Left colon (tissue), 2 donors: Measurements from ENCODE around the gene NQO2. TPM values are rescaled to one million over a fixed set of nuclear protein-coding genes. Genes with fewer than 3 reads are reported as not detected.
"Not testable (repeated sequence)": the region's sequence is repeated elsewhere in the genome, so short reads cannot be mapped to it uniquely, and the experiment has no call there.

Experiments used
- ATAC-seq: fragments of 200-7000 bp; cut with Tn5 transposase; one replicate; pipeline ENCODE4 v1.9.1; 2020; ENCODE audit warnings: mild to moderate bottlenecking, moderate library complexity
- DNase-seq, 2 donors: peaks; one replicate each; pipeline ENCODE4 v3.0.0-alpha.2; 2020
- intact Hi-C, 2 donors: fragments of 100-400 bp; cut with DNase I in 1 of 2; cut with micrococcal nuclease in 1 of 2; formaldehyde crosslinking; loops; one replicate each; pipeline versions ENCODE4 v1.11.2 to v1.14.0; 2022; cut with DNase I, micrococcal nuclease
- total RNA-seq, 2 donors: library from RNA; stranded (reverse); fragmentation: NEBNext Ultra II Directional; extraction: Animal tissue kit (Norgen Biotek cat#: 25700); gene quantifications; one replicate each; pipeline ENCODE4 v1.2.1, GENCODE V29; 2021
- donor health status: DM: no; HTN: no; CAD: no.
- donor health status: DM: yes; HTN: yes; CAD: no.

NQO2 gene
- total RNA-seq, 2 donors from 2014 or later, result 10.0 to 12.2 TPM

GRCh38 chr6:2984738-2985406 is 14.8 kb upstream of the NQO2 start:
- ATAC-seq, result peak; percentile 5
- DNase-seq, result peak; percentile 59 to 64
- intact Hi-C loops, result loop anchor here in 1 of 2 donors (5.0 kb wide), 1 partner anchor 33 kb away; no protein-coding TSS in a partner anchor

DNA sequence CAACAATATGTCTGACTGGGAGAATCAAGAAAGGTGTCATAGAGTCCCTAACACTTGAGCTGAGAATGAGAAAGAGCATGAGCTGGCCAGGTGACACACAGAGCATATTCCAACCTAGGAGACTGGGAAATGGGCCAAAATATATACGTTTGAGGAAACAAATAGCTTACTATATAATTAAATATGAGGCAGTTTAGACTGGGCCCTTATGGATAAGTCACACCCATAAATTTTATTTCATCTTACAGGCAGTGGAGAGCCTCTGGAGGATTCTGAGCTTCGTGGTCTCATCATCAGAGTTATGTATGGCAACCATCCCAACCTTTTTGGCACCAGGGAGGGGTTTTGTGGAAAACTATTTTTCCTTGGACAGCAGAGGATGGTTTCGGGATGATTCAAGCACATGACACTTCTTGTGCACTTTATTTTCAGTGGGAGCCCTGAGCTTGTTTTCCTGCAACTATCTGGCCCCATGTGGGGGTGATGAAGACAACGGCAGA is 12.9 kb upstream of the NQO2 start:
- DNase-seq, result no peak
- ATAC-seq, result peak; percentile 29
- intact Hi-C loops, result loop anchor here in 1 of 2 donors (5.0 kb wide), 1 partner anchor 34 kb away; no protein-coding TSS in a partner anchor

DNA sequence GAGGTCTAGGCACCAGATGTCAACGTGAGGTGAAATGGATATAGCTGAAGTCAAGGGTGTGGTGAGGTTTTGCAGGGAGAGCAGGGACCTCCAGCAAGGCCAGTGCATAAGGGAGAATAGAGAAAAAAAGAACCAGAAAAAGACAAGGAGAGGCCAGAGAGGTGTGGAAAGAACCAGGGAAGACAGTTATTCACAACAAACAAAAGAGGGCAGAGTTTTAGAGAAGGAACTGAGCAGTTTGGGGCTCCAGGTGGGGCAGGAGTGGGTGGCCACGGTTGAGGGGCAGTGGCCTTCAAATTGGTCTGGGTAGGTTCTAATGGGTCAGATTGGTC is 11.6 kb upstream of the NQO2 start:
- intact Hi-C loops, result loop anchor here in 1 of 2 donors (5.0 kb wide), 1 partner anchor 36 kb away; no protein-coding TSS in a partner anchor
- DNase-seq, result no peak
- no peak for ATAC-seq

GRCh38 chr6:2988426-2989331 is 11.0 kb upstream of the NQO2 start:
- peak; percentile 89 to 93 for DNase-seq
- intact Hi-C loops, result loop anchor here in 1 of 2 donors (5.0 kb wide), 1 partner anchor 36 kb away; no protein-coding TSS in a partner anchor
- ATAC-seq, result peak; percentile 69

DNA sequence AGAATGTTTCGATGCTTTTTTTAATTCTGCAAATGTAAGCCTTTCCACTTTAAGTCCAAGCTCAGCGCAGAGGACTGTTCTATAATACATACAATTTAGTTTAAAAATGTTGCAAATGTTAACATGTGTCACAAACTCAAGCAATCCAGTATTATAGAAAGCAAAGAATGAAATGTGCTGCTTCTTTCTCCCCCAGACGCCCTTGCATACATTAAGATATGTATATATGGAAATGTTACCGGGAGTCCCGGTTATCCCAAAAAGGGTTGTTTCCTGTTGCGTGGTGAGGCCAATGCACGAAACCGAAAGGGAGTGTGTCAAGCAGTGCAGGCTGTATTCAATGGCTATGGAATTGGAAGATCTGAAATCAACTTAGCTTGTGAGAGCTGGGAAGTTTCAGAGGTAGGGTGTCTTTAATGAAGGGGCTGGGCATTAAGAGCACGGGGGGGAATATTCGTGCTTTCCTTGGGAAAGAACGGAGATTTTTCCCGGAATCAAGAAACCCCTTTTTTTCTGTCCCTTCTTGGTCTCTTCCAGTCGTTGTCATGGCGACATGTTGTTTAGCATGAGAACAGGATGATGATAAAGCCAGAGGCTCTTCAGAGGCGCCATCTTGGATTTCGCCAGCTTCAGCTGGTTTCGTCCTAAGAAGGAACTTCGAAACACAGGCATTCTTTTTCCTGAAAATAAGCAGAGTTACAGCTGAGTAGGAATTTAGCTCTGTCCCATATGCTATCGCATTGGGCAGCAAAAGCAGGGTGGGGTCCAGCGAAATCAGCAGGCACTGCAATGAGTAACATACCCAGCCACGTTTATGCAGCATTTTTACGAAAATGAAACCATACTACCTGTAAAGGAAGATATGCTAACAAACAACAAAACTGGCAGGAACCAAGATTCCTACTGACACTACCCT is 10.1 kb upstream of the NQO2 start:
- intact Hi-C loops, result loop anchor here in 1 of 2 donors (5.0 kb wide), 1 partner anchor 37 kb away; no protein-coding TSS in a partner anchor

DNA sequence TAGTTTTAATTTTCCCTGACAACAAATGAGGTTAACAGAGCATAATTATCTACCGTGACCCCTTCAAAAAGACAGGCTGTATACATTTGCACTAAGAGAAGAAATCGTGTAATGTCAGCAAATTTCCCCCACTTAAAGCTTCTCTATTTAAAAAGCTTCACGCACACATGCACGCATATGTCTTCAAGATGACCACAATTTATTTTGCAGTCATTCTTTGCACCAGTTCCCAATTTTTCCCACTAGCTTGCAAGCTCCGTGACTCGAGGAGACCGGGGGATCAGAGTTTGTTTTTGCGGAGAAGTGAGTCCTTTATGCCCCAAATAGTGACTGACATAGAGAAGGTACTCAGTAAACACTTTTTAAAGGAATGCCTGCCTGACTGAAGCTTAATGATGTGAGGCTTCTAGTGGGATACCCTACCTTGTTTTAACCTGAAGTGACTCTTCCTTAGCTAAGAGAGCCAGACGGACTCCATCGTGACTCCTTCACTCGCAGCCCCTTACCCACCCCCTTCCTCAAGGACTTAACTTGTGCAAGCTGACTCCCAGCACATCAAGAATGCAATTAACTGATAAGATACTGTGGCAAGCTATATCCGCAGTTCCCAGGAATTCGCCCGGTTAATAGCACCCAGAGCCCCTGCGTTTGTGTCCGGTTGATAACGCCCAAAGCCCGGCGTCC is 9.3 kb upstream of the NQO2 start:
- DNase-seq (peak in 1 of 2 donors; percentile 55), ATAC-seq (no peak)
- intact Hi-C loops, result no loop called here

More for the DNA sequence above, 10.1 kb upstream of the NQO2 start:
- ATAC-seq, result peak; percentile 60
- peak; percentile 86 to 93 for DNase-seq

DNA sequence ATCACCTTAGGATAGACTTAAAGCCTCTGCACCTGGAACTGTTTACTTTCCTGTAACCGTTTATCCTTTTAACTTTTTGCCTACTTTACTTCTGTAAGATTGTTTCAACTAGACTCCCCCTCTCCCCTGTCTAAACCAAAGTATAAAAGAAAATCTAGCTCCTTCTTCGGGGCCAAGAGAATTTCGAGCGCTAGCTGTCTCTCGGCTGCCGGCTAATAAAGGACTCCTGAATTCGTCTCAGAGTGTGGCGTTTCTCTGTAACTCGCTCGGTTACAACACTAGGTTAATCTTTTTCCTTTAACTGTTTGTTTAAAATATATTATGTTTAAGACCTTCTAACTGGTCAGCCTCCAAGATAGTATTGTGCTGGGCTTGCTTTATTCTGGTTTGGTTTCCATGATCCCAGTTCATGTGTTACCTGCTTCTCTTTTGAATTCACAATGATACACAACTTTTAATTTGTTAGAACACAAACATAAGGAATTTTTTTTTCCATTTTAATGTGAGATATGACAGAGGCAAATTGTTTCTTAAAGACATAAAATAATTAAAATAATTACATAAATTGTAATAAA is 8.7 kb upstream of the NQO2 start:
- DNase-seq (no peak), ATAC-seq (no peak)
- intact Hi-C loops, result no loop called here

- intact Hi-C loops, result no loop called here
- DNase-seq (no peak), ATAC-seq (no peak)
These were observed 7.2 kb upstream of the NQO2 start for GRCh38 chr6:2992330-2992979.

DNA sequence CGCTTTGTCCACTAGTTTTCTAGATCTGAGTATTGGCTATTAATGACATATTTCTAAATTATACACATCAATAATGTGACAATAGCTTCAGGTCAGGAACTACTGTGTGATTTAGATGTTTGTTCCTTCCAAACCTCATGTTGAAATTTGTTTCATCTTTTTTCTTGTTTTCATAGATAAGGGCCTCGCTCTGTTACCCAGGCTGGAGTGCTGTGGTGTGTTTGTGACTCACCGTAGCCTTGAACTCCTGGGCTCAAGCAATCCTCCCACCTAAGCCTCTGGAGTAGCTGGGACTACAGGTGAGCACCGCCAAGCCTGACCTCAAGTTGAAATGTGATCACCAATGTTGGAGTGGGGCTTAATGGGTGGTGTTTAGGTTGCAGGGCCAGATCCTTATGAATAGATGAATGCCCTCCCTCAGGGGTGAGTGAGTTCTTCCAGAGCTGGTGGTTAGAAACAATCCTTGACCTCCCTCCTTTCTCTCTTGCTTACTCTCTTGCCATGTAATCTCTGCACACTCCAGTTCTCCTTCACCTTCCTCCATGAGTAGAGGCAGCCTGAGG is 5.9 kb upstream of the NQO2 start:
- DNase-seq (no peak), ATAC-seq (no peak)
- intact Hi-C loops, result no loop called here

- ATAC-seq, result peak; percentile 64
- intact Hi-C loops, result loop anchor here (2.0 to 5.0 kb wide), 2 partner anchors 56 to 59 kb away; no protein-coding TSS in a partner anchor
- not testable (repeated sequence) for DNase-seq
These were observed 1.3 kb upstream of the NQO2 start for GRCh38 chr6:2998249-2998997.

DNA sequence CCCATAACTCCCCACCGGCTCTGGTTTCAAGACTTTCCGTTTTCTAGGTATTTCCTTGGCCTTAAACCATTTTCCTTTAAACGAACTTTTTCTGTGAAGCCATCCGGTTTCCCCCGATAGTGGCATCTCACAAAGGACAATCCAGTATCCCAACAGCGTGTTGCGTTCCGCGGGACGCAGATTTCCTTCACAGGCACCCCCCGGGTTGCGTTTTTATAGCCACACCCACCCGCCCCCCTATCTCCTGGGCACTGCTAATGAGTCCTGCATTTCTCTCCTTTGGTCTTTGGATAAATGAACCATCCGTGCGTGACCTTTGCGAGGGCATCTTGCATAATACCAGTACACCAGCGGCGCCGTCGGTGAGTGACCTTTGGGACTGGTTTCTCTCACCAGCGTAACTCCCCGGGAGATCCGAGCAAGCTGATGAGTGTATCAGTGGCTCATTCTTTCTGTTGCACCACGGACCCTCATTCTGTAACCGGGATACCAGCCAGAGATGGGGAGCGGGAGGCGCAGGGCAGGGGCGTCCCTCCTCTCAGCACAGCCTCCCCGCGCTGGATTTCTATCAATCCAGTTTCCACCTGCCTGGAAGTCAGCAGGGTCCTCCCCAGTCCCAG is 586 bp upstream of the NQO2 start:
- ATAC-seq (peak; percentile 50), DNase-seq (peak in 1 of 2 donors; percentile 75)
- intact Hi-C loops, result loop anchor here (2.0 to 5.0 kb wide), 2 partner anchors 56 to 58 kb away; no protein-coding TSS in a partner anchor

DNA sequence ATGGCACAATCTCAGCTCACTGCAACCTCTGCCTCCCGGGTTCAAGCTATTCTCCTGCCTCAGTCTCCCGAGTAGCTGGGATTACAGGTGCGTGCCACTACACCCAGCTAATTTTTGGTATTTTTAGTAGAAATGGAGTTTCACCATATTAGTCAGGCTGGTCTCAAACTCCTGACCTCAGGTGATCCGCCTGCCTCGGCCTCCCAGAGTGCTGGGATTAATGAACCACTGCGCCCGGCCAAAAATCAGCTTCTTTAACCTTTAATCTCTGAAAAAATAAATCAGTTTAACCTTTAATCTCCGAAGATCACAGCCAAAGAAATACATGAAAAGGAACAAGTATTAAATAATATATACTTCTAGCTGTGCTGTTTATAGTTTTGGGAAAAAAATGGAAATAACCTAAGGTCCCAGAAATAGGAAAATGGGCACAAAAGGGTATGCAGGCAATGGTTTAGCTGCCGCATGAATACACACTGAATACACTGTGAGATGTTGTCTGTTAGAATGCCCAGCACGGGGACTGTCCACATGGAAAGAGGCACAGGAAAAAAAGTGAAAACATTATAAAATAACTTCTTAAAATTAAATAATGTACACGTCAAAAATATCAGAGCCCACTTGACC is 1.6 kb downstream of the NQO2 start:
- intact Hi-C loops, result no loop called here
- no peak for DNase-seq
- ATAC-seq, result no peak

- DNase-seq, result no peak
- ATAC-seq, result peak; percentile 27
- intact Hi-C loops, result no loop called here
These were observed 2.1 kb downstream of the NQO2 start for GRCh38 chr6:3001773-3002293.

GRCh38 chr6:3003226-3003625 is 3.5 kb downstream of the NQO2 start:
- DNase-seq, intact Hi-C loops, ATAC-seq: not testable (repeated sequence)

DNA sequence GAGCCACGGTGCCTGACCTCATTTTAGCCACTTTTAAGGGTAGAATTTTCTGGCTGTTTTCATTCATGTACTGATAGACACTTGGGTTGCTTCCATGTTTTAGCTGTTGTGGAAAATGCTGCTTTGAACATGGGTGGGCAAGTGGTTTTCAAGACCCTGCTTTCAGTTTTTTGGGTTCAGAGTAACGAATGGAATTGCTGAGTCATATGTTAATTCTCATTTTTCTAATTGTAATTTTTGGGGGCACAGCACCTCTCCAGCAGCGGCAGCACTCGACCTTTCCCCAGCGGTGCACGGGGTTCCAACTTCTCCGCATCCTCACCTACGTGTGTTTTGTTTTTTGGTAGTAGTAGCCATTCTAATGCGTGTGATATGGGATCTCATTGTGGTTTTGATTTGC is 5.4 kb downstream of the NQO2 start:
- DNase-seq, result no peak
- intact Hi-C loops, result no loop called here
- no peak for ATAC-seq
